ENCODE data around the gene ADGRG1. TPM values are rescaled to one million over a fixed set of nuclear protein-coding genes. Genes with fewer than 3 reads are reported as not detected.

Gene ADGRG1
- total and polyA plus RNA-seq, 8 donors: 17.3 to 78.4 (median 19.3) TPM

GRCh38 chr16:57619606-57620334 is 8.7 kb upstream of the ADGRG1 start:
- H3K36me3 ChIP-seq: no peaks in the 10 kb centered on the region
- H3K4me3 ChIP-seq: peak overlapping the region; percentile 17 to 29
- intact Hi-C loops (cut with DNase I): no loop called here
- no peaks in the 10 kb centered on the region for H3K27me3 ChIP-seq
- DNase-seq (peak in 1 of 4 donors; percentile 72), ATAC-seq (peak; percentile 89)
- H3K4me1 ChIP-seq: peaks cover 3 to 5% of the 10 kb centered on the region in 2 donors
- H3K9me3 ChIP-seq: no peaks in the 10 kb centered on the region
- TF ChIP-seq CTCF (IDR thresholded peaks at IDR 0.05): no peak
- peak overlapping the region; percentile 14 to 70 for H3K27ac ChIP-seq

GRCh38 chr16:57620335-57621231 is 7.8 kb upstream of the ADGRG1 start:
- ATAC-seq (peak; percentile 45), DNase-seq (peak in 3 of 4 donors; percentile 35 to 81 (median 50))
- peak overlapping the region; percentile 17 to 29 for H3K4me3 ChIP-seq
- intact Hi-C loops (cut with DNase I): no loop called here
- no peaks in the 10 kb centered on the region for H3K36me3 ChIP-seq
- no peak for TF ChIP-seq CTCF (IDR thresholded peaks at IDR 0.05)
- no peaks in the 10 kb centered on the region for H3K9me3 ChIP-seq
- no peaks in the 10 kb centered on the region for H3K27me3 ChIP-seq
- peaks cover 3 to 5% of the 10 kb centered on the region in 2 donors for H3K4me1 ChIP-seq
- peak overlapping the region; percentile 14 to 70 for H3K27ac ChIP-seq

GRCh38 chr16:57621521-57622271 is 6.7 kb upstream of the ADGRG1 start:
- ATAC-seq: no peak
- peaks cover 3 to 5% of the 10 kb centered on the region in 2 donors for H3K4me1 ChIP-seq
- H3K9me3 ChIP-seq: no peaks in the 10 kb centered on the region
- H3K27me3 ChIP-seq: no peaks in the 10 kb centered on the region
- intact Hi-C loops (cut with DNase I): no loop called here
- no peaks in the 10 kb centered on the region for H3K36me3 ChIP-seq
- peak in 2 of 4 donors; percentile 57 to 58 for DNase-seq
- H3K27ac ChIP-seq: no peak overlapping the region
- no peak for TF ChIP-seq CTCF (IDR thresholded peaks at IDR 0.05)
- H3K4me3 ChIP-seq: no peak overlapping the region

GRCh38 chr16:57622361-57623250 is 5.8 kb upstream of the ADGRG1 start:
- H3K4me1 ChIP-seq: peaks cover 3 to 5% of the 10 kb centered on the region in 2 donors
- DNase-seq (peak in 2 of 4 donors; percentile 30 to 62), ATAC-seq (no peak)
- H3K9me3 ChIP-seq: no peaks in the 10 kb centered on the region
- no peaks in the 10 kb centered on the region for H3K36me3 ChIP-seq
- peaks cover 0 to under 1% of the 10 kb centered on the region in 2 donors for H3K27me3 ChIP-seq
- no peak for TF ChIP-seq CTCF (IDR thresholded peaks at IDR 0.05)
- H3K4me3 ChIP-seq: no peak overlapping the region
- no peak overlapping the region for H3K27ac ChIP-seq
- intact Hi-C loops (cut with DNase I): no loop called here

Measured in left lung (tissue), 10 donors.